Measurements from ENCODE around the gene CFAP54.

CFAP54 gene

DNA sequence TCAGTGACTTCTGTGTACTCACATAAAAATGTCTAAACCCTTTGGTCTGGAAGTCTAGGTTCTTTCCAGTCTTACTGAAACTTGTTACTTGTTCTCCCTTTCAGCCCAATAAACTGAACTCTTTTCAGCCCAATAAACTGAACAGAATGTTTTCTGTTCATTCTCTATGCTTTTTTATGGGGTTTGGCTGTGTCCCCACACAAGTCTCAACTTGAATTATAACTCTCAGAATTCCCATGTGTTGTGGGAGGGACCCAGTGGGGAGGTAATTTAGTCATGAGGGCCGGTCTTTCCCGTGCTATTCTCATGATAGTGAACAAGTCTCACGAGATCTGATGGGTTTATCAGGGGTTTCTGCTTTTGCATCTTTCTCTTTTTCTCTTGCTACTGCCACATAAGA lies 402.7 kb downstream of the CFAP54 start:
- H3K4me3 ChIP-seq (ENCODE audit: low read length): no peak overlapping the region
- TF ChIP-seq, protein P1, sequence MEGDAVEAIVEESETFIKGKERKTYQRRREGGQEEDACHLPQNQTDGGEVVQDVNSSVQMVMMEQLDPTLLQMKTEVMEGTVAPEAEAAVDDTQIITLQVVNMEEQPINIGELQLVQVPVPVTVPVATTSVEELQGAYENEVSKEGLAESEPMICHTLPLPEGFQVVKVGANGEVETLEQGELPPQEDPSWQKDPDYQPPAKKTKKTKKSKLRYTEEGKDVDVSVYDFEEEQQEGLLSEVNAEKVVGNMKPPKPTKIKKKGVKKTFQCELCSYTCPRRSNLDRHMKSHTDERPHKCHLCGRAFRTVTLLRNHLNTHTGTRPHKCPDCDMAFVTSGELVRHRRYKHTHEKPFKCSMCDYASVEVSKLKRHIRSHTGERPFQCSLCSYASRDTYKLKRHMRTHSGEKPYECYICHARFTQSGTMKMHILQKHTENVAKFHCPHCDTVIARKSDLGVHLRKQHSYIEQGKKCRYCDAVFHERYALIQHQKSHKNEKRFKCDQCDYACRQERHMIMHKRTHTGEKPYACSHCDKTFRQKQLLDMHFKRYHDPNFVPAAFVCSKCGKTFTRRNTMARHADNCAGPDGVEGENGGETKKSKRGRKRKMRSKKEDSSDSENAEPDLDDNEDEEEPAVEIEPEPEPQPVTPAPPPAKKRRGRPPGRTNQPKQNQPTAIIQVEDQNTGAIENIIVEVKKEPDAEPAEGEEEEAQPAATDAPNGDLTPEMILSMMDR (conservative IDR thresholded peaks at IDR 0.05; ENCODE audit: low read depth, low read length): no peak
- no peak for DNase-seq (ENCODE audit: low read depth)

DNA sequence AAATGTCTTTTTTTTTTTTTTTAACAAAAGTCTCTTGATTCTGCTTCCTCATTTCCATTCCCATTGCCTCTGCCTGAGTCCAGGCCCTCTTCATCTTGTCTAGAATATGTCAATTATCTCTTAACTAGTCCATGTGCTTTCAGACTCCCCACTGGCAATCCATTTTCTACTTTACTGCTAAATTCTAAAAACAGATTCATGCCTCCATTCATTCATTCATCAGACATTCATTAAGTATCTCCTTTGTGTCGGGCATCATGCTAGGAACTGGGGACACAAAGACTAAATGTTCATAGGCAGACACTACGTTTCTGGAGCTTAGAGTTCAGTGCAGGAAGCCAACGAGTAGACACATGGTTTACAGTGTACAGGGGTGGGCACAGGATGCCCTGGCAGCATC lies 408.0 kb downstream of the CFAP54 start:
- DNase-seq (ENCODE audit: low read depth): no peak
- H3K4me3 ChIP-seq (ENCODE audit: low read length): no peak overlapping the region
- TF ChIP-seq, protein P1 (conservative IDR thresholded peaks at IDR 0.05; ENCODE audit: low read depth, low read length): no peak

DNA sequence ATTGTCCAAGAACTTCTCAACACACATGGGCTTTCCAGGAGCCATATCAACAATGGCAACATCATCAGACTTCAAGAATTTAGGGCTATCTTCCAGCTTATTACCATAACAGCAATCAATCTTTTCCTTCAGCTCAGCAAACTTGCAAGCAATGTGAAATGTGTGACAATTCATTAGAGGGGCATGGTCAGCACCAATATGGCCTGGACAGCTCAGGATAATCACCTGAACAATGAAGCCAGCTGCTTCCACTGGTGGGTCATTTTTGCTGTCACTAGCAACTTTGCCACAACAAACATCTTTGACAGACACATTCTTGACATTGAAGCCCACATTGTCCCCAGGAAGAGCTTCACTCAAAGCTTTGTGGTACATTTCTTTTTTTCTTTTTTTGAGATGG lies 411.8 kb downstream of the CFAP54 start:
- no peak for DNase-seq (ENCODE audit: low read depth)

DNA sequence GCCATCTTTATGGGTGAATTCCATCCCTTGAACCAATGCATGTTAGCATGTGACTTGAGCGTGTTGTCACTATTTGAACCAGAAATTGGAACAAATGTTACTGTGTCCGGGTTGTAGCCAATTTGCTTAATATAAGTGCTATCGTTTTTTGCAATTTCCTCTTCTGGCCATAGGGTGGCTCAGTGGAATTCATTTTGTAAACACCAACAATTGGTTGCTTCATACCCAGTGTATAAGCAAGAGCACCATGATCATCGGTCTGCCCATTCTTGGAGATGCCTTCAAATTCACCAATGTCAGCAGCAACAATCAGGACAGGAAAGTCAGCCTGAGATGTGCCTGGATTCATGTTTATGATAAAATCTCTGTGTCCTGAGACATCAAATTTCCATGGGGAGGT lies 412.7 kb downstream of the CFAP54 start:
- DNase-seq (ENCODE audit: low read depth): no peak
- TF ChIP-seq, protein P1 (conservative IDR thresholded peaks at IDR 0.05; ENCODE audit: low read depth, low read length): peak; percentile 9
- no peak overlapping the region for H3K4me3 ChIP-seq (ENCODE audit: low read length)

More for the DNA sequence above, 411.8 kb downstream of the CFAP54 start:
- TF ChIP-seq, protein P1 (conservative IDR thresholded peaks at IDR 0.05; ENCODE audit: low read depth, low read length): no peak
- no peak overlapping the region for H3K4me3 ChIP-seq (ENCODE audit: low read length)

DNA sequence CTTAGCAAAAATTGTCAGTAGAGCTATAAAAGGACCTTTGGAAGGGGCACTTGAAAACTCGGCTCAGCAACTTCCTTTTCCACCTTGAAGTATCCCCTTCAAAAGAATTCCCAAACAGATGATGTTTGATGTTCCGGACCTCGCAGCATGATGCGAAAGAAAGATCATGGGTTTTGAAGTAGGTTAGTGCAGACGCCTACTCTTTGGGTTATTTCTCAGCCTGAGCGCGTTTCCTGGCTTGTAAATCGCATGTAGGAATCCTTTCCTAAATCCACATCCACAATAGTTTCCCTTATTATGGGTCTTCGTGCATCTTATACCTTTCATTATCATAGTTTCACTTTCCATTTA lies 417.1 kb downstream of the CFAP54 start:
- H3K4me3 ChIP-seq (ENCODE audit: low read length): peak overlapping the region; percentile 89
- DNase-seq (ENCODE audit: low read depth): no peak
- TF ChIP-seq, protein P1 (conservative IDR thresholded peaks at IDR 0.05; ENCODE audit: low read depth, low read length): no peak

DNA sequence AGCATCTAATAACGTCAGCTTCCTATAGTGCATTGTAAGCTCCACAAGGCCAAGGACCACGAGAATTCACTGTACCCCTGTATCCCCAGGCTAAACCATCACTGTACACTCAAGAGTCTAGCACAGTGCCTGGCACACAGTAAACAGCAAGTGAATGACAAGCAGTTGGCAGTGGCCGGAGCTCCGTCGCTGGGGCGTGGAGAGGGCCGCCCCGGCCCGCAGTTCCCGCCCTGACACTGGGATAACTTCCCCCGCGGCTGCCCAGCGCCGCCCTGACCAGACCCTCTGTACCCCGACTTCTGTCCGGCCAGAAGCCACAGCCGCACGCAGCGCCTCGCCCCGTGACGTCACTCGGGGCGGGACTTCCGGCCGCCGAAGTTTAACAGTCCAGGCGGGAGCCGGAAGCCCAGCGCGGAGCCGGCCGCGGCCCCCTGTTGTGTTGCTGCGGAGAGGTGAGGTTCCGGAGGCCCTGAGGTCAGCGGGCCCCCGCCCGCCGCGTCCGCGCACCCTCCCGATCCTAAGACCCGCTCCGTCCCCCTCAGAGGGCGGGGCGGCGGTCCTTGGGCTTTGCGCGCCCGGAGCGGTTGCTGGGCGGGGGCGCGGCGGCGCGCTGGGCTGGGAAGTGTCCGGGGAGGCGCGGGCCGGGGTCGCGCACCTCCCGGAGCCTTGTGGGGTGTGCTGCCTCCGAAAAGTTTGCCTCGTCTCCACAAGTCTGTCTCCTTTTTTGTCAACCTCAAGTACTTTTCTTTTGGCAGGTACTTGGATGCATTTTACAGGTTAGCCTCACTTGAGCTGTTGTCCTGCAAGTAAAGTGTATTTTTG lies 417.7 kb downstream of the CFAP54 start, which contains the start of gene NEDD1:
Gene NEDD1, plus strand, starts transcription at position 409 of the 822 bp plus-strand sequence. CDS start 2,503 bp downstream, outside the sequence.
- peak within 1 kb of the TSS; percentile 89 for H3K4me3 ChIP-seq (ENCODE audit: low read length)
- TF ChIP-seq, protein P1 (conservative IDR thresholded peaks at IDR 0.05; ENCODE audit: low read depth, low read length): no peak
- DNase-seq (ENCODE audit: low read depth): no peak
